ENCODE results near the gene DNAJC13.
"Not testable (repeated sequence)": the region's sequence is repeated elsewhere in the genome, so short reads cannot be mapped to it uniquely, and the experiment has no call there.

The DNAJC13 gene

DNA sequence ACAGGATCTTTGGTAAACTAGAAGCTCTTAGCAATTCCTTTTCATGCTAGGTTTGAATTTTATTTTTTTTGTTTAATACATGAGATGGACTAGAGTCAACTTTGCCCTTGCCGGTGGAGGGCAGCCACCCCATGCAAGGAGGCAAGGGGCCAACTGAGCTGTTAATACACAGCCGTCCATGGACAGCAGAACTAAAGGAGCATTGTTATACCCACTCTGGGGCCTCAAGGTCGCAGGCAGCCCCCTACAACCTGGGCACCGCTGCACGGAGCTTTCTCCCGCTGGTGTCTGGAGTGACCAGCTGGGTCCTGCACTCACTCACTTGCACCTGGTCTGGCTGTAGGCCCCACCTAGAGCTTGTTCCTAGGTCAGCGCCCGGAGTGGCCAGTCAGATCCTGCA, 131.9 kb downstream of the DNAJC13 start:
- no peak for DNase-seq (ENCODE audit: low spot score)

DNA sequence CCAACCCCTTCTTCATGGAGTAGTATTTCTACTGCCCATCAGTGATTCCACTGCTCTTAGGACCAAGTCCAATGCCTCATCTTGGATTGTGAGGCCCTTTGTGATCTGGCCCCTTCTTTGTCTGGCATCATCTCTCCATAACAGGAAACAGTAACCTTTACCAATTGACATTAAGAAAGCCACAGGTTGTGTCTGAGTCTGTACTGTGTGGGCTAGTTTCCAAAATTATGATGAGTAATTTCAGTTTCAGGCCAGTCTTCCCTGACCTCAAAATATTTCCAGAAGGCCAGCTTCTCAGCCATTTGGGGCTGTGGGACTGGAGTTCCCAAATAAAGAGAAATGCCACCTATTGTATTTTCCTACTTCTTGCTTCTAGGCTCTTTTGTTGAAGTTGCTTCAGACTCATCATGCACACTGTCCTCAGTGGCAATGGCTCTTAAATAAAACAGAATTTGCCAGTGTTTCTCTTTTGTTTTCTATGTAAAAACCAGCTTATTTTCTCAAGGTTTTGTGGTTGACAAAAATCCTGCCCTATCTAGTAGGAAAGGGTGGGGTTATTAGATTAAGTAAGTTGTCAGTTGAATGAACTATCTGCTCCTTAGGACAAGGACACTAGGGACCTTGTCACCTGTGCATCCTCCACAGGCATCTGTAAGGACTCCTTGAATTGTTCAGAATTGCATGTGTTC, 132.7 kb downstream of the DNAJC13 start:
- no peak for DNase-seq (ENCODE audit: low spot score)

DNA sequence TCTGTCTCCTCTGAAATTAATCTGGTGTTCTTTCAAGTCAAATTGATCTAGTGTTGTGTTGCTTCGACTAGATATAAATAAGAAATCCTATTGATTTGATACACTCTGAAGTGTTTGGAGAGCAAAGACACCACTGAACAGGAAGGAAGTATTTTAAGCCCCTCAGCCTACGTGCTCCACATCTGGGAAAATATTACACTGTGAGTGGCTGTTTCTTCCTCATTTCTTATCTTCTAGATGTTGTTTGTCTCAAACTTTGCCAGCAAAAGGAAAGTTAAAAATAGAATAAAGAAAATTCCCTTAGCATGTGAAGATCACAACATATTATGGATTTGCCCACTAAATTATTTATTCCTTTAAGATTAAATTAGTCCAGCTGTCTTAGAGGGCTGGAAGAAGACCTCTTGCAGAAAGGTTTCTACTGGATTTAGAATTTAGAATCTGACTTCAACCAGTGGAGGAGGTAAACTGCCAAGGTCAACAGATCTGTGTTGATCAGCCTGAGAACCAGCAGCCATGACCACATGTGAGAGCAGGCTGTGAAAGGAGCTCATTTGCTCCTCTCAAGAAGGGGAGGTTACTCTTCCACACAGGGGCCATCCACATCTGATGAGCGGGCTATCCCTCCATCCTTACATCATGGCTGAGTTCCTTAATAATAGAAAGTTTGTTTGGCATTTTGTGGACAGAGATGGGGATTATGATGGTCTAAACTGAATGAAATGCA, 133.4 kb downstream of the DNAJC13 start:
- no peak for DNase-seq (ENCODE audit: low spot score)

DNA sequence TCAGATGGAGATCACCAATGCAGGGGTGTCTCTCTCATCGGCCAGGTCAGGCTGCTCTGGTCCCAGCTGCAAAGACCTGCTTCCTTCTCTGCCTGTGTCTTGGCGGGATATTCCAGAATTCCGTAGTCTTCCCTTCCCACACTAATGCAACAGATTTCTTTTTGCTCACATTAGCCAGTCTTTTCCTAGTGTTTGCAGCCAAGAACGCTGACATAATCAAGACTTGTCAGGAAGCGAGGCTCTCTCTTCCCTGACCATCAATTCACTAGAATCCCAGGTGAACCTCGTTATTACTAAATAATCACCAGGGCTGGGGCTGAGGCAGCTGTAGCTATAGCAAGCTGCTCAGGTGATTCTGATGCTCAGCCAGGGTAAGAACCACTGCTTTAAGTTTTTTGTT, 136.5 kb downstream of the DNAJC13 start:
- DNase-seq (ENCODE audit: low spot score) = no peak

DNA sequence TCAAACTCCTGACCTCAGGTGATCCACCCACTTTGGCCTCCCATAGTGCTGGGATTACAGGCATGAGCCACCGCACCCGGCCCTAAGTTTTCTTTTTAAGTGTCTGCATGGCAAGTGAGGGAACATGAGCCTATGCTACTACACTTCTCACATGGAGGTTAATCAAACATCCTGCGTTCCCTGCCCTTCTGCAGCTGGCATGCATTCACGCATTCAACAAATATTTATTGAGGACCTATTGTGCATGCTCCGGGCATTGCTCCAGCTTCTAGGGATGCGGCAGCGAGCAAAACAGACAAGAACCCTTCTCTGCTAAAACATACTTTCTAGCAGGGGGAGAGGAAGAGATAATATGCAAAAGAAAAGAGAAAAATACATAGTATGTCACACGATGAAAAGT, 137.1 kb downstream of the DNAJC13 start:
- DNase-seq (ENCODE audit: low spot score) = no peak

DNA sequence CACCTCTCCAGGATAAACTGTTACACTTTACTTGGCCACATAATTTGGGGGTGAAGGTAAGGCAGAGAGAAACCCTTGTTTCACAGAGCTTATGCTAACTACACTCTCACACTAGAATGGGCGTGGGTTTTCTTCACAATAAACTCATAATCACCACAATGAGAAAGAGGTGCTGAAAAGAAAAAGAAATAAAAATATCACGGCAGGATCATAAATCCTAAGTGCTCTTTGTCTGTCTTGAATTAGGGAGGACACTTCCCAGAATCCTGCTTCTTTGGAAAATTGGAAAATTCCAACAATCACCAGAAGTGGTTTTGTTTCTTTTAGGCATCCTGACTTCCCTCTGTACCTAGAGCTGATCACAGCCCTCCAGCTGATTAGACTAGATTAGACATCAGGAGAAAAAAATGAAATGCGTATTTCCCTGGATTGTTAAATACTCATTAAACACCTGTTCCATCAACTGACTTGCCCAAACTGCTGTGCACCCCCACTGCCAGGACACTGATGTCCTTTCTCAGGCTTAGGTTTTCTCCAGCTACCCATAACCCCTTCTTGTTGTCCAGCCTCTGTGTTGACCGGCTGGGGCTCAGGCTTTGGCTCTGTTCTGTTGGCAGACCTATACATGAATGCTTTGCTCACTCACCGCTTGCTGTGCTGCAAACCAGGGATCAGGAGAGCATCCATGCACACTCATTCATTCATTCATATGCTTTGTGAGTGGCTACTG, 138.2 kb downstream of the DNAJC13 start:
- DNase-seq (ENCODE audit: low spot score) = no peak

DNA sequence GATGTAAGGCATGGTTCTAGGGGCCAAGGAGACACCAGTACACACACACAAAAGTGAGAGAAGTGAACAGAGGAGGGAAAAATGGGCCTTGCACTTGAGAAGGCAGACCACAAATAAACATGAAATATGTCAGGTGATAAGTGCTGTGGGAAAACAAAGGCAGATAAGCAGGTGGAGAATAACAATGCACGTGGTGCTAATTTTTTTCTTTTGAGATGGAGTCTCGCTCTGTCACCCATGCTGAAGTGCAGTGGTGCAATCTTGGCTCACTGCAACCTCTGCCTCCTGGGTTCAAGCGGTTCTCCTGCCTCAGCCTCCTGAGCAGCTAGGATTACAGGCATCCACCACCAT, 138.7 kb downstream of the DNAJC13 start:
- DNase-seq (ENCODE audit: low spot score) = not testable (repeated sequence)

DNA sequence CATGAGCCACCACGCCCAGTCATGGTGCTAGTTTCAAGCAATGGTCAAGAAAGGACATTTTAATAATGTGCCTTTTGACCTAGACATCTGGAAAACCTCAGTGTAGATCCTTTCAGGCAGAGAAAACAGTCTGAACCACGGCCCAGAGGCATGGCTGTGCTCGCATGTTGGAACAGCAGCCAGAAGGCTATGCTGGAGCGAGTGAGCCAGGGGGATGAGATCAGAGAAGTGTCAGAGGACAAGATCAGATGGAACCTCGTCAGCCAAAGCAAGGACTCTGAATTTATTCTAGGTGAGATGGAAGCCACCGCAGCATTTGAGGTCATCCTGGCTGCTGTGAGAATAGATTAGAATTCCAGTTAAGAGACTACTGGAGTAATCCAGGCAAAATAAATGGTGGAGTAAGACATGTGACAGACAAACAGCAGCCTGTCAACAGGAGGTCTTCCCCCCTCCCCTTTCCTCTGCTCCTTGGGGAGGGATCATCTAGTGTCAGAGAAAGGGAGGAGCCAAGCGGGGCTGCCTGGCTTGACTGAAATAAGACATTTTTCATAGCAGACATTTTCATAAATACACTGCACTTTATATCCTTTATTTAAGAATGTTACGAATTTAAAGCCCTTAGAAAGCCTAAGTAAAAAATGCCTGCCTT, 139.3 kb downstream of the DNAJC13 start:
- no peak for DNase-seq (ENCODE audit: low spot score)

DNA sequence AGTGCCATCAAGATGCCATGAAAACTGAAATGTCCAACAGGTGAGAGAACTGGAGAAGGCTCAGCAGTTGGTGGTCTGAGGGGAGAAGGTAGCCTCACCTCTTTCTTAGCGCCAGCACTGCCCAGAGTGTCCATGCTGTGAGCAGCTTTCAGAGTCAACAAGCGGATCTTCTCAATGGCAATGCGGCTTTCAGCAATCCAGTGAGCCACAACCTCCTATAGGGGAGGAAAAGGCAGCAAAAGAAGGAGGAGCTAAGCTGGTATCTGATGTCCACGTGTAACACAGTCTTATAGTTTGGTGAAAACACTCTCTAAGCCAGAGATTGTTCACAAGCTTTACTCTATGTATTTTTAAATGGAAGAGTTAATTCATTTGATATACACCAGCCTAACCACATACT, 143.7 kb downstream of the DNAJC13 start:
- no peak for DNase-seq (ENCODE audit: low spot score)

DNA sequence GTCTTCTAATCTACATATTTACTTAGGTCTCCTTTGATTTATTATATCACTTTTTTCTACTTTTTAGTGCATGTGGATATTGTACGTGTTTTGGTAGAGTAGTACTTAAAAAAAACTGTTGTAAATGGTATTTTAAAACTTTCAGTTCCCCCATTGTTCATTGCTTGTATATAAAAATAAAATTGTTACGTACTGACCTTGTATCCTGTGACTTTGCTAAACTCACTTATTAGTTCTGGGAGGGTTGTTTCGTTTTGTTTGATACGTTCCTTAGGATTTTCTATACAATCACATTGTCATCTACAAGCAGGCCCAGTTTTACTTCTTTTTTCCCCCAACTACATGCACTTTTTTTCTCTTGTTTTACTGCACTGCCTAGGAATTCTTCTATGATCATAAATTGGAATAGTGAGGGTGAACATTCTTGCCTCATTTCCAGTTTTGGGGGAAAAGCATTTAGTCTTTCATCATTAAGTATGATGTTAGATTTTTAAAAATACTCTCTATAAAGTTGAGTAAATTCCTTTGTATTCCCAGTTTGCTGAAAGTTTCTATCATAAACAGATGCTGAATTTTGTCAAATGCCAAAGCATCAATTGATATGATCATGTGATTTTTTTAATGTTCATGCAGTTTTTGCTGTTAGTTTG, 146.2 kb downstream of the DNAJC13 start:
- no peak for DNase-seq (ENCODE audit: low spot score)

DNA sequence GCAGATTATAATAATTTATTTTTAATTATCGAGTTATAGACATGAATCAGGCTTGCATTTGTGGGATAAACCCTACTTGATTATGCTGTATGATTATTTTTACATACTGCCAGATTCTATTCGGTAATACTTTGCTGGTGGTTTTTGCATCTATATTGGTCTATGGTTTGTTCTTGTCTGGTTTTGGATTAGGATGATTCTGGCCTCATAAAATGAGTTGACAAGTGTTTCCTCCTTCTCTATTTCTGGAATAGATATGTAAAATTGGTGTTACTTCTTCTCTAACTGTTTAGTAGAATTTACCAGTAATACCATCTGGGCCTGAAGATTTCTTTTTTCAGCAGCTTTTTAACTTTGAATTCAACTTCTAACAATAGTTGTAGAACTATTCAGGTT, 146.8 kb downstream of the DNAJC13 start:
- DNase-seq (ENCODE audit: low spot score) = no peak

DNA sequence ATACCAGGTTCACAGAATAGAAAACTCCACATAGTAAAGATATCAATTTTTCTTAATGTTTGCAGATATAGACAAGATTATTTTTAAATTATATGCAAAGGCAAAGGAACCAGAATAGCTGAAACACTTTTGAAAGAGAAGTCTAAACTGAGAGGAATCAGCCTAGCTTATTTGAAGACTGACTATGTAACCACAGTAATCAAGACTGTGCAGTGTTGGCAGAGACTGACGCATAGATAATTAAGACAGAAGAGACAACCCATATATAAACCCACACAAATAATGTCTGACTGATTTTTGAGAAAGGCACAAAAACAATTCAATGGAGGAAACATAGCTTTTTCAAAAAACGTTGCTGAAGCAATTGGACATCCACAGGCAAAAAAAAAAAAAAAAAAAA, 151.1 kb downstream of the DNAJC13 start:
- no peak for DNase-seq (ENCODE audit: low spot score)

DNA sequence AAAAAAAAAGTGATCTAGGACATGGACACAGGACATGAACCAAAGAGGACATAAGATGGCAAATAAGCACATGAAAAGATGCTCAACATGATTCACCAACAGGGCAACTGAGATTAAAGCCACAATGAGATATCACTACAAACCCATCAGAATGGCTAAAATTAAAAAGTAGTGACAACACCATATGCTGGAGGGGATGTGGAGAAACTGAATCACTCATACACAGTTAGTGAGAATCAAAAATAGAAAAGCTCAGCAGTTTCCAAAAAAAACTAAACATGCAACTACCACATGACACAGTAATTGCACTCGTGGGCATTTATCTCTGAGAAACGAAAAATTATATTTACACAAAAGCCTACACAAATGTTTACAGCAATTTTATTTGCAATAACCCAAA, 151.9 kb downstream of the DNAJC13 start:
- no peak for DNase-seq (ENCODE audit: low spot score)

DNA sequence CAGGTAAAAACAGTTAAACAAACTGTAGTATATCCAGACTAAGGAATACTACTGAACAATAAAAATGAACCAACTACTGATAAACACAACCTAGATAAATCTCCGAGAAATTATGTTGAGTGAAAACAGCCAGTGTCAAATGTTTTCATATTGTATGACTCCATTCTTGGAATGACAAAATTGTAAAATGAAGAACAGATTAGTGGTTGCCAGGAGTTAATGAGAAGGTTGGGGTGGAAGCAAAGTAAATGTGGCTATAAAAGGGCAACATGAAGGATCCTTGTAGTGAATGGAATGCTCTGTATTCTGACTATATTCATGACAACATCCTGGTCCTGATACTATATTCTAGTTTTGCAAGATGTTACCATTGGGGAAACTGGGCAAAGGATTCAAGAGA, 152.3 kb downstream of the DNAJC13 start:
- no peak for DNase-seq (ENCODE audit: low spot score)

DNA sequence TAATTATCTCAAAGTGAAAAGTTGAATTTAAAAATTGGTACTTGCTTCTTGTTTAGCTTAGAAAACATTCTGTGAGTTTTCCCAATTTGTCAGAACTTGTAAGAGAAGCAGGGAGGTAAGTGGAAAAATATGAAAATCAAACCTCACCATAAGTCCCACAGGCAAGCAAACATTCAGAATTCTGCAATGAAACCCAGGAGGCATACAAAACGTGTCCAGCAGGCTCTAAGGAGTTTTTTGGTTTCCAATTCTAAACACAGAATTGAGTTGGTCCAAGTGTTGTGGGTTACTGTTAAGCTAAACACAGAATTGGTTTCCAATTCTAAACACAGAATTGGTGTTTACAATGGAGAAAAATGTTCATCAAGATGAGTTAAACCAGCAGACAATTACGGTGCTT, 152.7 kb downstream of the DNAJC13 start:
- no peak for DNase-seq (ENCODE audit: low spot score)

DNA sequence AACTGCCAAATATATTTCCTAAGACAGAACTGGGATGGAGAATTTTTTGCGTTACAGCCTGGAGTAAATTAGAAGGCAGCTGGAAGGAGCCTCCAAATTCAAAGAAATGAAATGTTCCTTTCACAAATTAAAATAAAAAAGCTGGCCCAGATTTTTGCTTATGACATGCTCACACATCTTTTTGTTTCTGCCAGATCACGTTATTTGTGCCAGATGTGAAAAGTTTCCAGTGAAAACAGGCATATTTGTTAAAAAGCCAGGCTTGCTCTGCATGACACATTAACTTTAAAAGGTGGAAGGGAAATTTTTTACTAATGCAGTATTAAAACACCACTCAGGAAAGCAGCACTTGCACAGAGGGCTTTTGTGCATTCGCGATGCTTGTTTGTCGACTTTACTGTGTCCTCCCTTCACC, 156.5 kb downstream of the DNAJC13 start:
- no peak for DNase-seq (ENCODE audit: low spot score)

DNA sequence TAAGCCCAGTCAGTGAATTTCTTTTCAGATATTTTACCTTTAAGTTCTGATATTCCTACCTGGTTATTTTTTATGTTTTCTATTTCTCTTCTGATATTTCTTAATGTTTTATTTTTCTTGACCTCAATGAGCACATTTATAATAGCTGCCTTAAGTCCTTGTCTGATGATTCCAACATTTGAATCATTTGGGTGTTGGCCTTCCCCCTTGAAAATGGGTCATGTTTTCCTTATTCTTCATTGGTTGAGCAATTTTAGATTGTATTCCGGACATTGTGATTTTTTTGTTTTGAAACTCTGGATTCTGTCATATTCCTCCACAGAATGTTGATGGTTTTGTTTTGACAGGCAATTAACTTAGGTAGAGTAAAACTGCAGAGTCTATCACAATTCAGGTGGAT, 170.1 kb downstream of the DNAJC13 start:
- no peak for DNase-seq (ENCODE audit: low spot score)
